SK-N-SH (cell line): Measurements from ENCODE around the gene RAMP3.

ENCODE experiments used
- CTCF ChIP-seq: fragments of 200-600 bp; sonication (generic); IDR thresholded peaks from 2 replicates; pipeline ENCODE4 v1.6.1; 2017; ENCODE audit warnings: antibody characterized with exemption, mild to moderate bottlenecking, moderate library complexity
- MAX ChIP-seq: IDR thresholded peaks from 2 replicates; pipeline ENCODE4 v1.4.0; 2012; ENCODE audit warnings: low read depth
- MXI1 ChIP-seq: IDR thresholded peaks from 2 replicates; pipeline ENCODE4 v1.6.1; 2012; ENCODE audit warnings: mild to moderate bottlenecking, low read depth, low read length, improper control_type of control experiment
- NFIC ChIP-seq: IDR thresholded peaks from 2 replicates; pipeline ENCODE4 v1.4.0; 2012; ENCODE audit warnings: borderline replicate concordance
- PBX3 ChIP-seq: IDR thresholded peaks from 2 replicates; pipeline ENCODE4; 2012

GRCh38 chr7:45178241-45179225, 20.9 kb downstream of the RAMP3 start:
- peak; percentile 28; the same call in 1 of the 2 replicates for TF ChIP-seq CTCF
- no peak for TF ChIP-seq MAX
- TF ChIP-seq NFIC, result no peak
- TF ChIP-seq PBX3, result no peak
- TF ChIP-seq MXI1, result no peak
